Posterior vena cava (tissue), 2 donors: ENCODE data around the gene CLOCK. TPM values are rescaled to one million over a fixed set of nuclear protein-coding genes. Genes with fewer than 3 reads are reported as not detected.

Experiments
- DNase-seq: peaks from one replicate; pipeline ENCODE4 v3.0.0-alpha.2; 2020; ENCODE audit warnings: low spot score
- intact Hi-C, 2 donors: fragments of 100-400 bp; cut with DNase I; formaldehyde crosslinking; loops; one replicate each; pipeline versions ENCODE4 v1.14.1 to v1.14.2; 2022 to 2023
- total RNA-seq, 2 donors: library from RNA; stranded (reverse); fragmentation: NEBNext Ultra II Directional; extraction: Animal tissue kit (Norgen Biotek cat#: 25700); gene quantifications; one replicate each; pipeline ENCODE4 v1.2.1, GENCODE V29; 2021
- donor health status: DM: yes; HTN: yes; CAD: no.
- donor health status: DM: yes; HTN: yes; CAD: no.

Gene CLOCK
- total RNA-seq, 2 donors from 2014 or later, result 35.2 to 45.1 TPM

DNA sequence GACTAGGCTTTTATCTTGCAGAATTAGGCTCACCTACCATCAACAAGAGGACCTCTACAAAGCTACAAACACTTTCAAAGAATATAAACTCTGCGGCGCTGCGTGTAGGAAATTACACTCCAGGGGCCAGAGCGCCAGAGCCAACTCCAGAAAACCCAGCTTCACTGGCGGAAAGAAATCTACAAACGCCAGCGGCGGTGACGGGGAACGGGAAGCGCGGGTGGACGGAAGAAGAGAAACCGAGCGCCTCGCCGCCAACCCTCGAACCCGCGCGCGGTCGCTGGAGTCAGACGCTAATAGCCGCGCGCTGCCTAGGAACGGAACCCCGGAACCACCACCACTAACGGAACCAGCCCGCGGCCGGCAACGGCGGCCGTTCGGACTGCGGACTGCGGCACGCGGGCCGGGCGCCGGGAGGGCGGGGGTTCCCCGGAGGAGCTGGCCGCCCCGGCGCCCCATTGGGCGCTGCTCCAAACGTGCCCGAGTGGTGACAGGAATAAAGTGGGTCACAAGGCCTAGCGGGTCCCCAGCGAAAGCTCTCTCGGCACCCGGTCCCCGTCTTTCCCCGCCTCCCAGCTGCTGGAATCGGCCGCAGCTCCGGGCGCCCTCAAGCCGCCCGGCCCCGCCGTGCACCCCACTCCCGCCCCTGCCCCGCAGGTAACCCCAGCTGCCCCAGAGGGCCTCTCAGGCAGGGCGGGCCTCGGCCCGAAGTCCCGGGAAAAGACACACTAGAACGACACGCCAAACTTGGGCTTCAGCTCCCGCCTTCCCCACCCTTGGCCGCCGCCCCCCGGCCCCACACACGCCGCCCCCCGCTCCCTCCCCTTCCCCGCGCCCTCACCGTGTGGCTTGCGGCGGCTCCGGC lies 836 bp downstream of the CLOCK start:
- intact Hi-C loops, result loop anchor here (5.0 to 10.0 kb wide), 2 partner anchors 191 to 199 kb away; partner anchors contain the start of gene SRD5A3 (in 1 of the 2)
- peak; percentile 94 for DNase-seq

DNA sequence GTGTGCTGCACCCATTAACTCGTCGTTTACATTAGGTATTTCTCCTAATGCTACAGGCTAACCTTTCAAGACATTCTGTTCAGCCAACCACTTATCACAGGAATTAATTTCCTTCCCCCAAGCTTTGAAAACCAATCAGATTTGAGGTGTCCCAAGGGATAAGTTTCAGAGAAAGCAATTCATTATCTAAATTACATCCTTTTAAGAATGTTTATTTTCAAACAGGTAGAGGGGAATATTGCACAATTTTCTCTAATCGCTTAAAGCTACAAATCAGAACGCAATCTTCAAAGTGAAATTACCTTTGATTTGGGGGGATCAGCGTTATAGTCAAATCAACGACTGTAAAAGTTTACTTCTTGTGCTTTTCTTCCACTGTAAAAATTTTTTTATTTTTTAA lies 1.6 kb downstream of the CLOCK start:
- intact Hi-C loops, result loop anchor here (5.0 to 10.0 kb wide), 2 partner anchors 190 to 198 kb away; partner anchors contain the start of gene SRD5A3 (in 1 of the 2)
- DNase-seq, result no peak

DNA sequence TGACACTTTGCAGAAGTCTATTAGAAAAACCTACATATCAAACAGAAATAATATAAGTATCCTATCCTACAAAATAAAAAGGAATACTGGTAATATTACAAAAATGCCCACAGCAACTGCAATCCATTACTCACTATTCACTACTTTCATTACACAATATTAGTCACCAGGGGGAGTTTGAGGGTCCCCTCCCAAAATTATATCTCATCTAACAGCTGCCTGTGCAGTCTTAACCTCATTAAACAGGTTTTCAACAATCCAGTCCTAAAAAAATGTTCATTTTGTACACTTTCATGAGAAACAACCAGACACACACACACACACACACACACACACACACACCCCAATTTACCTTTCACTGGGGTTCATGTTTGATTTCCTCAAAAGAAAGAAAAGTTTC lies 2.9 kb downstream of the CLOCK start:
- DNase-seq, result no peak
- intact Hi-C loops, result loop anchor here in 1 of 2 donors (10.0 kb wide), 1 partner anchor 189 kb away; no protein-coding TSS in a partner anchor

DNA sequence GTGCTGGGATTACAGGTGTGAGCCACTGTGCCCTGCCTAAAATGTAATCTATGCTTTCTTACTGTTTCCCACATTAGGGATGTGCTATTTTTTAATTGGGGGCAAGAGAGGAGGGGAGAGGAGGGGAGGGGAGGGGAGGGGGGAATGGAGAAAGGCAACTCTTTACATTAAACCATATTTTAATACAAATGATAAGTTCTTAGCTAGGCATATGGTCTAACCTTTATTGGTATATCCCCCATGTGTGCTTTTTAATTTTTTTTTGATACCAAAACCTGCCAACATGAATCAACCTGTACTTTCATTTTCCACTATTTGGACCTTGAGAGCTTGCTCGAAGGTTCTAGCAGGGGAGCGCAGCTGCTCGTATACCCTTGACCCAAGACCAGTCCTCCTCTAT lies 6.4 kb downstream of the CLOCK start:
- intact Hi-C loops, result loop anchor here in 1 of 2 donors (10.0 kb wide), 1 partner anchor 185 kb away; no protein-coding TSS in a partner anchor
- DNase-seq, result no peak

DNA sequence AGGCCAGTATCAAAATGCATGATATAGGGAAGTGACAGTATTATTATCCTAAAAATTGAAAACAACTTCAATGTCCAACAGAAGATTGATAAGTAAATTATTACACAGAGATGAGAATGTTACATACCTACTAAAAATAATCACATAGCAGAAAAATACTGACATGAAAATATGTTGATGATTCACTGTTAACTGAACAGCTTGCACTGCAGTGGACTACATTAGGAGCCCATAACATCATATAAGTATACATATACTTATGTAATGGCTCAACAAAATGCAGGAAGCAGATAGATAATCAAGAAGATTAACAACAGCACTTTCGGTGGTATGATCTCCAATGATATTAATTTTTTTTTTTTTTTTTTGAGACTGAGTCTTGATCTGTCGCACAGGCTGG lies 7.1 kb downstream of the CLOCK start:
- intact Hi-C loops, result loop anchor here in 1 of 2 donors (10.0 kb wide), 1 partner anchor 185 kb away; no protein-coding TSS in a partner anchor
- no peak for DNase-seq

DNA sequence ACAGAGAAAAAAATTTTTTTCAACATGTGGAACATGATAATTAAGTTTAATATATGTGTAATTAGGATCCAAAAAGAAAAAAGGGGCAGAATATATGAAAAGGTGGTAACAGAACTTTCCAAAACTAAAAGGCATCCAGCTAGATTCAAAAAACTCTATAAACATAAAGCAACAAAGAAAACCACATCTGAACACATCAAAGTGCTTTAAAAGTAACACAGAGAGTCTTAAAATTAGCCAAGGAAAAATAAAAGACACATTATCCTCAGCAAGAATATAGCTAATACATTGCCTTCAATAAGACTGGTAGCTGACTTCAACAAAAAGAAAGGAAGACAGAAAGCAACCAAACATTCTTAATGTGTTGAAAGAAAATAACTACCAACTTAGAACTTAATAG lies 8.2 kb downstream of the CLOCK start:
- intact Hi-C loops, result no loop called here

DNA sequence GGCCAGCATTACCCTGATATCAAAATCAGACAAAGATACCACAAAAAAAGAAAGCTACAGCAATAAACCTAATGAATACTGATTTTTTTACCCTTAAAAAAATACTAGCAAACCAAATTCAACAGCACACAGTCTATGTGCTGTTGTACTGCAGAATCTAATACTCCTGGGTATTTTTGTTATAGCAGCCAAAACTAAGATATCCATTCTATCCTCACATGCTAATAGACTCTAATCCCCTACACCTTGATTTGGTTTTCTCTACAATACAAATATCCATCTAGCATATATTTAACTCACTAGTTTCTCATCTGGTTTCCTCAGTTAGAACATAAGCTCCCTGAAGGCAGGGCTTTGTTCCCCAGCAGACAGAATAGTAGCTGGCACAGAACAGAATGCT lies 12.4 kb downstream of the CLOCK start:
- intact Hi-C loops, result no loop called here
- no peak for DNase-seq

More for the DNA sequence above, 8.2 kb downstream of the CLOCK start:
- DNase-seq, result no peak

DNA sequence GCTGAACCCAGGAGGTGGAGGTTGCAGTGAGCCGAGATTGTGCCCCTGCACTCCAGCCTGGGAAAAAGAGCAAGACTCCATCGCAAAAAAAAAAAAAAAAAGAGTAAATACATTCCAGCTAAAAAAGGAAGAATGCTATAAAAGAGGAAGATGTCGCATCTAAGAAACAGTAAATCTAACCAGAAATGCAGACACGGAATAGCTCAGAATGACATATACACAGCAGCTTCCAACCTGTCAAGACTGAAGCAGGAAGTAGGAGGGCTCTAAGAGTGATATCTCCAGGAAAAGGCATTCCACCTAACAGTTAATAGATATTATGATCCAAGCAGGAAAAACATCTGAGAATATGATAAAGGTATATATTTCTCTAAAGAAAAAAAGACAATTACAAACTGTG lies 16.0 kb downstream of the CLOCK start:
- no peak for DNase-seq
- intact Hi-C loops, result no loop called here

DNA sequence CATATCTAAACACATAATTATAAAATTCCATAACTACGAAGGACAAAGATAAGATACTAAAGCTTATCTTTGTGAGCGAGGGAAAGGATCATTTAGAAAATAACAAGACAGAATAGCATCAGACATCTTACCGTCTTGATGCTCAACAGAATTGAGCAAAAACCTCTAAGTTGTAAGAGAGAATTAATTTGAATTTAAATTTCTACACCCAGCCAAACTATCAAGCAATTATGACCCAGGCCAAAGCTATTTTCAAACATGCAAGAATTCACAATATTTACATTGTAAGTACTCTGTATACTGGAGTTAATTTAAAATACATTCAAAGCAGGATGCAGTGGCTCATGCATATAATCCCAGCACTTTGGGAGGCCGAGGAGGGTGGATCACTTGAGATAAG lies 16.5 kb downstream of the CLOCK start:
- intact Hi-C loops, result no loop called here
- no peak for DNase-seq

DNA sequence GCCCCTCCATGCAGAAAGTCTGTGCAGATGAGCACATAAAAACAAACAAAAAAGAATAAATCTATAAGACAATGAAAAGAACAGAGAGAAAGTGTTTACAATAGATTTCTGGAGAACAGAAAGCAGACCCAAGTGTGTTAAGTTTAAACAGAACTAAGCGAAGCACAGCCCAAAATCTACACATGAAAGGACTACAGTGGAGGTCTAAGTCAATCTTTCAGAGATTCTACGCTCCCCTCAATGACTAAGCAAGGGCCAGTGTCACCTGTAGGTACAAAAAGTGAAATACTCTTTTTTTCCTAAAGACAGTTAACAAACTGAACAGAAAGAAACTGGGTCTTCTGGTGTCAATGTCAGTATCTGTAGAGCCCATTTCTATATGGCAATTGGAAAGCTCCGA lies 18.2 kb downstream of the CLOCK start:
- no peak for DNase-seq
- intact Hi-C loops, result no loop called here

DNA sequence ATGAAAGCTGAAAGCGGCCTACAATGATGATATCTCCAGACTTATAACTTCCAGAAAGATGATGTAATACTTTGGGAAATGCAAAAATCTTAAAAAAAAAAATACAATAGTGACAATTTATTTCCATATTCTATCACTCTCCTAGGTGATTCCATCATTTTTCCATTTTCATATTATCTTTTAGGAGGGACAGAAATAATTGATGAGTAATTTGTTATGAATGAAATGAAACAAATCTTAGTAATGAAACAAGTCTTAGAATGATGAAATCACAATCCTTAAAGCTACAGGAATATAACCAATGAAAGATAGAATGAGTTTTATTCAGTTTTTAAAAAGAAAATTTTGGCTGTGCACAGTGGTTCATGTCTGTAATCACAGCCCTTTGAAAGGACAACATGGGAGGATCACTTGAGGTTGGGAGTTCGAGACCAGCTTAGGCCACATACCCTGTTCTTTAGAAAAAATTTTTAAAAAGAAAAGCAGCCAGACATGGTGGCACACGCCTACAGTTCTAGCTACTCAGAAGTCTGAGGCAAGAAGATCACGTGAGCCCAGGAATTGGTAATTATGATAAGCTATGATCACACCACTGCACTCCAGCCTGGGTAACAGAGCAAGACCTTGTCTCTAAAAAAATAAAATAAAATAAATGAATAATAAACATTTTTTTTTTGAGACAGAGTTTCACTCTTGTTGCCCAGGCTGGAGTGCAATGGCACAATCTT lies 21.7 kb downstream of the CLOCK start:
- no peak for DNase-seq
- intact Hi-C loops, result no loop called here

DNA sequence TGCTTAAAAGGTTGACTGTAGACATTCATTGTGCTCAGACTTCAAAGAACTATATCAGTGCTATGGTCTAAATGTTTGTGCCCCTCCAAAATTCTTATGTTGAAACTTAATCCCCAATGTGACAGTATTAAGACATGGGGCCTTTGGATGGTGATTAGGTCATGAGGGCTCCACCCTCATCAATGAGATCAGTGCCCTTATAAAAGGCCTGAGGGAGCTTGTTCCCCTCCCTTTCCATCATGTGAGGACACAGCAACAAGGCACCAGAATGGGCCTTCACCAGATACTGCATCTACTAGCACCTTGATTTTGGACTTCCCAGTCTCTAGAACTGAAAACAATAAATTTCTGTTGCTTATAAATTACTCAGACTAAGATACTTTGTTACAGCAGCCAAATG lies 28.3 kb downstream of the CLOCK start:
- intact Hi-C loops, result no loop called here
- no peak for DNase-seq

DNA sequence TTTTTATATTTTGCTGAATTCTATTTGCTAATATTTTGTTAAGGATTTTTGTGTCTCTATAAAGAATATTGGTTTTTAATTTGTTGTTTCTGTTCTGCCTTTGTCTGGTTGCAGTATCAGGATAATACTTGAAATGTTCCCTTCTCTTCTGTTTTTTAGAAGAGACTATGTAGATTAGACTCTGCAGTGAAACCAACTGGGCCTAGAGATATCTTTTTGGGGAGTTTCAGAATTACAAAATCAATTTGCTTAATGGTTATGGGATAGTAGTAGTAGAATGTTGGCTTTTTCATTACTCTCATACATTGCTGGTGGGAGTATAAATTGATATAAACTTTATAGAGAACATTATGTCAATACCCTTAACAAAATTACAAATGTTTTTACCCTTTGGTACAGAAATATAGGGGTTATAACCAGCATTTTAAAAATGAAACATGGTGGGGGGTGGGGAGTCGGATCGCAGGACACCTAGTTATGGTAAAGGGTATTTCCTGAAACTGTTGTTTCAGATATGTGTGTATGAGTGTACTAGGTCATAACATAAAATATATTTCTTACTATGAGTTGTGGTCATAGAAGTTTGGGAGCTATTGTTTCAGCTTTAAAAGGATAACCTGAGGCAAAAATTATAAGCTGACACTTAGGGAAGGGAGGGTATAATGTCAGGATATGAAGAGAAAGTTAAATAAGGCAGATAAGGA lies 29.0 kb downstream of the CLOCK start:
- DNase-seq, result no peak
- intact Hi-C loops, result no loop called here

DNA sequence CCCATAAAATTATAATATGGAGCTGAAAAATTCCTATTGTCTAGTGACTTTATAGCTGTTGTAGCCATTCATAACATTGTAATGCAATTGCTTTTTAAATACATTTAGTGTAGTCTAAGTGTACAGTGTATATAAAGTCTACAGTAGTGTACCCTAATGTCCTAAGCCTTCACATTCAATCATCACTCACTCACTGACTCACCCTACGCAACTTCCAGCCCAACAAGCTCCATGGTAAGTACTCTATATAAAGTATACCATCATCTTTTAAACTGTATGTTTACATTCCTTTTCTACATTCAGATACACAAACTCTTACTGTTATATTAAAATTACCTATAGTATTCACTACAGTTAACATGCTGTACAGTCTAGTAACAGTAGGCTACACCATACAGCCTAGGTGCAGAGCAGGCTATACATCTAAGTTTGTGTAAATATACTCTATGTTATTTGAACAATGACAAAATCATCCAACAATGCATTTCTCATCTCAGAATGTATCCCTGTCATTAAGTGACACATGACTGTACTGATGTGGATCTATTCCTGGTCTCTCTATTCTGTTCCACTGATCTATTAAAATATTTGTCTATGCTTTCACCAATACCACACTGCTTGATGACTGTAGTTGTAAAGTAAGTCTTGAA lies 33.7 kb downstream of the CLOCK start:
- no peak for DNase-seq
- intact Hi-C loops, result no loop called here

DNA sequence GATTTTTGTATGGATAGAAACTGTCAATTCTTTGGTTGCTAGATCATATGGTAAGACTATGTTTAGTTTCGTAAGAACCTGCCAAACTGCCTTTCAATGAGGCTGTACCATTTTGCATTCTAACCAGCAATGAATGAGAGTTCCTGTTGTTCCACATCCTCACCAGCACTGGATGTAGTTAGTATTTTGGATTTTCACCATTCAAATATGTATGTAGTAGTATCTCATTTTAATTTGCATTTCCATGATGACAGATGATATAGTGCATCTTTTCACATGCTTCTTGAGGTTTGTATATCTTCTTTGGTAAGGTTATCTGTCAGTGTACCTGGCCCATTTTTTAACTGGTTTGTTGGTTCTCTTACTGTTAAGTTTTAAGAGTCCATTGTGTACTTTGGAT lies 34.6 kb downstream of the CLOCK start:
- intact Hi-C loops, result no loop called here
- DNase-seq, result no peak

DNA sequence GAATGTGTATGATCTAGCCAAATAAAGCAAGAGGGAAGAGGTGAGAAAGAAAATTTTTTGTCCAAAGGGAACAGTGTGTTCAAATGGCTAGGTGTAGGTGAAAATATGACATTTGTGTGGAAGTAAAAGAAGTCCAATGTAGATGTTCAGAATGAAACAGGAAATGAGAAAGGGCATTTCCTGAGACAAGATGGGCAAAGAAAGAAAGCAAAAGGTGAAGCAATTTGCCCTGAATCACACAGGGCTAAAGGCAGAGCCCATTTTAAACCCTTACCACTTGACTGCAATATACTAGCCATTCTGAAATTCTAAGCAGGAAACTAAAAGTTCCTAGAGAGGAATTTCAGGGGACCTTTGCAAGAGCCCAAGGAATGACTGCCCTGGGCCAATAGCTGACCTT lies 36.0 kb downstream of the CLOCK start:
- no peak for DNase-seq
- intact Hi-C loops, result no loop called here

DNA sequence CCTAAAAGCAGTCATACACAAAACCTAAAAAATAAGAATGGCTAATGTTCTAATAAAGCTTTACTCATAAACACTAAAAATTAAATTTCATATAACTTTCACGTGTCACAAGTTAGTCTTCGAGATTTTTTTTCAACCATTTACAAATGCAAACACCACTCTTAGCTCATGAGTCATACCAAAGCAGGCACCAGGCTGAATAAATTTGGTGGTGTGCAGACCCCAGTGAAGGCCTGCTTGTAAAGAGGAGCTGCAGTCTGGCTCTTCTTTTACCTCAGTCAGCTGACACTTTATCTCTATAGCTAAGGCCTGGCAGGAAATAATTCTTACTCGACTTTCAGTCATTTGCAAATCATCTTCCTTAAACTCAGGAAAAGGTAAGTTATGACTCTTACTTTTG lies 37.4 kb downstream of the CLOCK start:
- intact Hi-C loops, result no loop called here
- no peak for DNase-seq

DNA sequence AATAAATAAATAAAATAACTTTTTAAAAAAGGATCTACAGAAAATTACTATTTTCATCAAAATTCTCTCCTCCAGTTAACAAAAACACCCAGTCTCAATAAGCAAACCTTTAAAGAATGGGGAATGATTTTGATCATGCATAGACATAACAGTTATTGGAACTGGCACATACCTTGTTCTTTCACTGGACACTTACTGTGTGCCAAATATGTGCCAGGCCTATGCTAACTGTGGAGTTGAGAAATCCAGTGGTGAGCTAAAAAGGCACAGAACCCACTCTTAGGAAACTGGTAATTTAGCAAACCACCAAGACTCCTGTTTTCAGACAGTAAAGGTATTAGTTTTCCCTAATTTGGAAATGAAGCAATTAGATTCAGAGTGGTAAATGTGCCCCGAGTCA lies 39.1 kb downstream of the CLOCK start:
- DNase-seq, result no peak
- intact Hi-C loops, result no loop called here

DNA sequence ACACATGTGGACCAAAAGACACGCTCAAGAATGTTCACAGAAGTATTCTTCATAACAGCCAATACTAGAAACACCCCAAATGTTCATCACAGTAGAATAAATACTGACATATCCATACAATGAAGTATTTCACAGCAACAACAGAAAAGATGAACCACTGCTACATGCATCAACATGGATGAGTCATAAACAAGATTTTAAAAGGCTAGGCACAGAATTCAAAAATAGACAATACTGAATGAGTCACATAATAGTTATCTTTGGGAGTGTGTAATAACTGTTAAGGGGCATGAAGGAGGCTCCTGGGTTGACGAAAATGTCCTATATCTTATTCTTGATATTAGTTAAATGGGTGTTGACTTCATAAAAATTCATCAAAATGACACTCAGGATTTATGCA lies 43.5 kb downstream of the CLOCK start:
- DNase-seq, result no peak
- intact Hi-C loops, result no loop called here
